ENCODE results near the gene DBF4. TPM values are rescaled to one million over a fixed set of nuclear protein-coding genes. Genes with fewer than 3 reads are reported as not detected.

The DBF4 gene
- total and polyA plus RNA-seq, 2 experiments from 2014 or later = 62.6 to 91.5 TPM

DNA sequence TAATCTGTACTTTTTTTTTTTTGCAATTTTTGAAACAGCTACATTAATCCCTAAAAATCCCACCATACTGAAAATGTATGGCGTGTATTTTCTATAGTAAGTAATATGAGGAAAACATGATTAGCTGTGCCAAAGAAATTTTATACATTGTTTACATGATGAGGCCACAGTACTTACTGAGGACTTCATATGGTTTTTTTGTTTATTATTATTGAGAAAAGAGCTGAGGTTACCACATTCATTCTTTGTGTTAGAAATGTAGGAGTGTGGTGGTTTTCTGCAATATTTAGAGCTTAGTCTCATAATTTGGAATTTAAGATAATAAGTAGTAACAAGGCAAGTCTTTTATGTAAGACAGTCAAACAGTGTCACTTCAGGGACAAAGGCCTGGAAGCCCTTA lies 45.2 kb upstream of the DBF4 start:
- Histone ChIP-seq H3K27ac (ENCODE audit: low read depth) (no peak overlapping the region), H4K20me1 (replicated peaks; ENCODE audit: insufficient read depth) (no peaks in the 10 kb centered on the region), H3K36me3 (ENCODE audit: insufficient read depth) (peaks cover 6% of the 10 kb centered on the region; the same call in 1 of the 2 replicates), H3K4me3 (no peak overlapping the region), H3K4me1 (ENCODE audit: insufficient read depth) (no peaks in the 10 kb centered on the region), H3F3A (replicated peaks; ENCODE audit: low read depth) (no peaks in the 10 kb centered on the region), H3K27me3 (ENCODE audit: insufficient read depth) (no peaks in the 10 kb centered on the region), H2AFZ (no peak overlapping the region), H3K9me2 (ENCODE audit: insufficient read depth) (no peaks in the 10 kb centered on the region), H3K4me2 (no peak overlapping the region), H3K79me2 (replicated peaks; ENCODE audit: insufficient read depth) (no peaks in the 10 kb centered on the region)
- Mint-ChIP-seq H3K27me3 (ENCODE audit: insufficient read depth, low read depth, poor library complexity) (no peaks in the 10 kb centered on the region), H3K4me1 (no peaks in the 10 kb centered on the region), H3K9me3 (peaks cover 6% of the 10 kb centered on the region), H3K36me3 (ENCODE audit: low read depth) (peaks cover 3% of the 10 kb centered on the region), H3K27ac (no peak overlapping the region), H3K4me3 (no peak overlapping the region)
- TF ChIP-seq EZH2 (IDR thresholded peaks at IDR 0.05; ENCODE audit: low read depth, unreplicated experiment) = no peak
- TF ChIP-seq, protein P1, sequence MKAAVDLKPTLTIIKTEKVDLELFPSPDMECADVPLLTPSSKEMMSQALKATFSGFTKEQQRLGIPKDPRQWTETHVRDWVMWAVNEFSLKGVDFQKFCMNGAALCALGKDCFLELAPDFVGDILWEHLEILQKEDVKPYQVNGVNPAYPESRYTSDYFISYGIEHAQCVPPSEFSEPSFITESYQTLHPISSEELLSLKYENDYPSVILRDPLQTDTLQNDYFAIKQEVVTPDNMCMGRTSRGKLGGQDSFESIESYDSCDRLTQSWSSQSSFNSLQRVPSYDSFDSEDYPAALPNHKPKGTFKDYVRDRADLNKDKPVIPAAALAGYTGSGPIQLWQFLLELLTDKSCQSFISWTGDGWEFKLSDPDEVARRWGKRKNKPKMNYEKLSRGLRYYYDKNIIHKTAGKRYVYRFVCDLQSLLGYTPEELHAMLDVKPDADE (IDR thresholded peaks at IDR 0.05) = no peak
- DNase-seq (ENCODE audit: low spot score) (no peak), ATAC-seq (no peak)

DNA sequence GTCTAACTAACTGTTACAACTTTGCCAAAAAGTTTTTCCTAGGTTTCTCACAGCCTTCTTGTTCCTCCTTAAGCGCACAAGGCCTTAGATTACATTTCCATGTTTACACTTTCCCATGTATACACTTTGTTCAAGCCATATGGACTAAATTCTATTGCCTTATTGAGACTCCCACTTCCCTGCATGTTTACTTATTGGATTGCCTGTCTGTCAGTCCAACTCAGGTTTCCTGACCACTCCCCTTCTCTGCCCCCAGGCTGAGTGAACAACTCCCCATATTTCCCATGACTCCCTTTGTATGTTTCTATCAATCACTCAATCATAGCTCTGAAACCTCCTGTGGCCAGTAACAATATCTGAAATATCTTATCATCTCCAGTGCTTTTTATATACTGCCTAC lies 43.2 kb upstream of the DBF4 start:
- Histone ChIP-seq H3K4me2 (no peak overlapping the region), H3K27ac (ENCODE audit: low read depth) (no peak overlapping the region), H3K9me2 (ENCODE audit: insufficient read depth) (no peaks in the 10 kb centered on the region), H4K20me1 (replicated peaks; ENCODE audit: insufficient read depth) (no peaks in the 10 kb centered on the region), H2AFZ (no peak overlapping the region), H3K79me2 (replicated peaks; ENCODE audit: insufficient read depth) (no peaks in the 10 kb centered on the region), H3K4me1 (ENCODE audit: insufficient read depth) (no peaks in the 10 kb centered on the region), H3F3A (replicated peaks; ENCODE audit: low read depth) (no peaks in the 10 kb centered on the region), H3K4me3 (no peak overlapping the region), H3K27me3 (ENCODE audit: insufficient read depth) (no peaks in the 10 kb centered on the region), H3K36me3 (ENCODE audit: insufficient read depth) (no peaks in the 10 kb centered on the region)
- no peak for ATAC-seq
- no peak for DNase-seq (ENCODE audit: low spot score)
- no peaks in the 10 kb centered on the region for H3K27me3 Mint-ChIP-seq (ENCODE audit: insufficient read depth, low read depth, poor library complexity)
- H3K27ac Mint-ChIP-seq = no peak overlapping the region; the same call in 1 of the 2 replicates
- TF ChIP-seq EZH2 (IDR thresholded peaks at IDR 0.05; ENCODE audit: low read depth, unreplicated experiment) (no peak), POLR2AphosphoS5 (IDR thresholded peaks at IDR 0.05; ENCODE audit: low read depth) (no peak)
- H3K4me3 Mint-ChIP-seq = no peak overlapping the region
- no peaks in the 10 kb centered on the region for H3K4me1 Mint-ChIP-seq
- H3K36me3 Mint-ChIP-seq (ENCODE audit: low read depth) = no peaks in the 10 kb centered on the region; the same call in 2 of the 3 replicates
- peaks cover 3% of the 10 kb centered on the region; the same call in 2 of the 3 replicates for H3K9me3 Mint-ChIP-seq

DNA sequence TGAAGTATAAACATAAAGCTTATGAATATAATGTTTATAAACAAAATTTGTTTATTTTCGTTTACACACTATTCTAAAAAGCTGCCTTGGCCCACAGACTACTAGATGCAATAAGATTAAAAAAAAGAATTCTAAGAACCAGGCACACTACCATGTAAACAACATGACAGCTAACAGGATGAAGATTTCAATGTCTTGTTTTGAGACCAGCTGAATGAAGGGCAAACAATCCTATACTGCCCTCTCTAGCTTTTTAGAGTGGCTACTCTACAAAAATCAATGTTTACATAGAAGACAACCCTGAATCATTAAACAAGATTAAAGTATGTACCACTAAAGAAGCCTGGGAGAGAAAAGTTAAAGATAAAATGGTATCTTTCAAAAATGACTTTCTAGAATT lies 38.7 kb upstream of the DBF4 start:
- DNase-seq (ENCODE audit: low spot score) = no peak
- Mint-ChIP-seq H3K36me3 (ENCODE audit: low read depth) (no peaks in the 10 kb centered on the region), H3K27me3 (ENCODE audit: insufficient read depth, low read depth, poor library complexity) (no peaks in the 10 kb centered on the region), H3K27ac (no peak overlapping the region), H3K4me3 (no peak overlapping the region), H3K4me1 (no peaks in the 10 kb centered on the region), H3K9me3 (no peaks in the 10 kb centered on the region)
- H3K79me2 ChIP-seq (replicated peaks; ENCODE audit: insufficient read depth) = no peaks in the 10 kb centered on the region
- no peaks in the 10 kb centered on the region for H3K4me1 ChIP-seq (ENCODE audit: insufficient read depth)
- no peaks in the 10 kb centered on the region for H4K20me1 ChIP-seq (replicated peaks; ENCODE audit: insufficient read depth)
- H3K27me3 ChIP-seq (ENCODE audit: insufficient read depth) = no peaks in the 10 kb centered on the region
- H2AFZ ChIP-seq = no peak overlapping the region
- no peaks in the 10 kb centered on the region for H3K36me3 ChIP-seq (ENCODE audit: insufficient read depth)
- H3K4me2 ChIP-seq = no peak overlapping the region
- no peaks in the 10 kb centered on the region for H3K9me2 ChIP-seq (ENCODE audit: insufficient read depth)
- no peak overlapping the region for H3K4me3 ChIP-seq
- H3F3A ChIP-seq (replicated peaks; ENCODE audit: low read depth) = no peaks in the 10 kb centered on the region
- no peak for ATAC-seq
- no peak overlapping the region for H3K27ac ChIP-seq (ENCODE audit: low read depth)
- TF ChIP-seq NANOG (IDR thresholded peaks at IDR 0.05; ENCODE audit: borderline replicate concordance) (no peak), STAT1 (IDR thresholded peaks at IDR 0.05; ENCODE audit: unreplicated experiment) (no peak), POLR2AphosphoS5 (IDR thresholded peaks at IDR 0.05; ENCODE audit: low read depth) (no peak), EZH2 (IDR thresholded peaks at IDR 0.05; ENCODE audit: low read depth, unreplicated experiment) (no peak), ZNF114 (CRISPR knock-in tag; IDR thresholded peaks at IDR 0.05) (no peak), EZH2phosphoT487 (IDR thresholded peaks at IDR 0.05; ENCODE audit: unreplicated experiment) (no peak), JUNB (IDR thresholded peaks at IDR 0.05; ENCODE audit: unreplicated experiment) (no peak), CREB1 (CRISPR knock-in tag; IDR thresholded peaks at IDR 0.05; ENCODE audit: low read depth) (no peak), ZNF331 (CRISPR knock-in tag; IDR thresholded peaks at IDR 0.05; ENCODE audit: low read depth) (no peak)
- TF ChIP-seq, protein P2, sequence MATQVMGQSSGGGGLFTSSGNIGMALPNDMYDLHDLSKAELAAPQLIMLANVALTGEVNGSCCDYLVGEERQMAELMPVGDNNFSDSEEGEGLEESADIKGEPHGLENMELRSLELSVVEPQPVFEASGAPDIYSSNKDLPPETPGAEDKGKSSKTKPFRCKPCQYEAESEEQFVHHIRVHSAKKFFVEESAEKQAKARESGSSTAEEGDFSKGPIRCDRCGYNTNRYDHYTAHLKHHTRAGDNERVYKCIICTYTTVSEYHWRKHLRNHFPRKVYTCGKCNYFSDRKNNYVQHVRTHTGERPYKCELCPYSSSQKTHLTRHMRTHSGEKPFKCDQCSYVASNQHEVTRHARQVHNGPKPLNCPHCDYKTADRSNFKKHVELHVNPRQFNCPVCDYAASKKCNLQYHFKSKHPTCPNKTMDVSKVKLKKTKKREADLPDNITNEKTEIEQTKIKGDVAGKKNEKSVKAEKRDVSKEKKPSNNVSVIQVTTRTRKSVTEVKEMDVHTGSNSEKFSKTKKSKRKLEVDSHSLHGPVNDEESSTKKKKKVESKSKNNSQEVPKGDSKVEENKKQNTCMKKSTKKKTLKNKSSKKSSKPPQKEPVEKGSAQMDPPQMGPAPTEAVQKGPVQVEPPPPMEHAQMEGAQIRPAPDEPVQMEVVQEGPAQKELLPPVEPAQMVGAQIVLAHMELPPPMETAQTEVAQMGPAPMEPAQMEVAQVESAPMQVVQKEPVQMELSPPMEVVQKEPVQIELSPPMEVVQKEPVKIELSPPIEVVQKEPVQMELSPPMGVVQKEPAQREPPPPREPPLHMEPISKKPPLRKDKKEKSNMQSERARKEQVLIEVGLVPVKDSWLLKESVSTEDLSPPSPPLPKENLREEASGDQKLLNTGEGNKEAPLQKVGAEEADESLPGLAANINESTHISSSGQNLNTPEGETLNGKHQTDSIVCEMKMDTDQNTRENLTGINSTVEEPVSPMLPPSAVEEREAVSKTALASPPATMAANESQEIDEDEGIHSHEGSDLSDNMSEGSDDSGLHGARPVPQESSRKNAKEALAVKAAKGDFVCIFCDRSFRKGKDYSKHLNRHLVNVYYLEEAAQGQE (IDR thresholded peaks at IDR 0.05; ENCODE audit: unreplicated experiment) = no peak
- TF ChIP-seq, protein P3, sequence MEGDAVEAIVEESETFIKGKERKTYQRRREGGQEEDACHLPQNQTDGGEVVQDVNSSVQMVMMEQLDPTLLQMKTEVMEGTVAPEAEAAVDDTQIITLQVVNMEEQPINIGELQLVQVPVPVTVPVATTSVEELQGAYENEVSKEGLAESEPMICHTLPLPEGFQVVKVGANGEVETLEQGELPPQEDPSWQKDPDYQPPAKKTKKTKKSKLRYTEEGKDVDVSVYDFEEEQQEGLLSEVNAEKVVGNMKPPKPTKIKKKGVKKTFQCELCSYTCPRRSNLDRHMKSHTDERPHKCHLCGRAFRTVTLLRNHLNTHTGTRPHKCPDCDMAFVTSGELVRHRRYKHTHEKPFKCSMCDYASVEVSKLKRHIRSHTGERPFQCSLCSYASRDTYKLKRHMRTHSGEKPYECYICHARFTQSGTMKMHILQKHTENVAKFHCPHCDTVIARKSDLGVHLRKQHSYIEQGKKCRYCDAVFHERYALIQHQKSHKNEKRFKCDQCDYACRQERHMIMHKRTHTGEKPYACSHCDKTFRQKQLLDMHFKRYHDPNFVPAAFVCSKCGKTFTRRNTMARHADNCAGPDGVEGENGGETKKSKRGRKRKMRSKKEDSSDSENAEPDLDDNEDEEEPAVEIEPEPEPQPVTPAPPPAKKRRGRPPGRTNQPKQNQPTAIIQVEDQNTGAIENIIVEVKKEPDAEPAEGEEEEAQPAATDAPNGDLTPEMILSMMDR (conservative IDR thresholded peaks at IDR 0.05; ENCODE audit: low read depth in 2 of 2) = no peak
- TF ChIP-seq, protein P1 (IDR thresholded peaks at IDR 0.05) = no peak

All from GM23338 (cell line).